ENCODE measurements around the gene CABCOCO1.
"Not testable (repeated sequence)": the region's sequence is repeated elsewhere in the genome, so short reads cannot be mapped to it uniquely, and the experiment has no call there.

DNA sequence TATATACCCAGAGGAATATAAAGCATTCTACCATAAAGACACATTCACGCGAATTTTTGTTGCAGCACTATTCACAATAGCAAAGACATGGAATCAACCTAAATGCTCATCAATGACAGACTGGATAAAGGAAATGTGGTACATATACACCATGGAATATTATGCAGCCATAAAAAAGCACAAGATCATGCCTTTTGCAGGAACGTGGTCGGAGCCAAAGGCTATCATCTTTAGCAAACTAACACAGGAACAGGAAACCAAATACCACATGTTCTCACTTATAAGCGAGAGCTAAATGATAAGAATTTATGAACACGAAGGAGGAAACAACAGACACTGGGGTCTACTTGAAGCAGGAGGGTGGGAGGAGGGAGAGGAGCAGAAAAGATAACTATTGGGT is 74.7 kb downstream of the CABCOCO1 start:
- TF ChIP-seq POLR2AphosphoS5, EP300, POLR2A (IDR thresholded peaks at IDR 0.05): not testable (repeated sequence)
- TF ChIP-seq, protein P1, sequence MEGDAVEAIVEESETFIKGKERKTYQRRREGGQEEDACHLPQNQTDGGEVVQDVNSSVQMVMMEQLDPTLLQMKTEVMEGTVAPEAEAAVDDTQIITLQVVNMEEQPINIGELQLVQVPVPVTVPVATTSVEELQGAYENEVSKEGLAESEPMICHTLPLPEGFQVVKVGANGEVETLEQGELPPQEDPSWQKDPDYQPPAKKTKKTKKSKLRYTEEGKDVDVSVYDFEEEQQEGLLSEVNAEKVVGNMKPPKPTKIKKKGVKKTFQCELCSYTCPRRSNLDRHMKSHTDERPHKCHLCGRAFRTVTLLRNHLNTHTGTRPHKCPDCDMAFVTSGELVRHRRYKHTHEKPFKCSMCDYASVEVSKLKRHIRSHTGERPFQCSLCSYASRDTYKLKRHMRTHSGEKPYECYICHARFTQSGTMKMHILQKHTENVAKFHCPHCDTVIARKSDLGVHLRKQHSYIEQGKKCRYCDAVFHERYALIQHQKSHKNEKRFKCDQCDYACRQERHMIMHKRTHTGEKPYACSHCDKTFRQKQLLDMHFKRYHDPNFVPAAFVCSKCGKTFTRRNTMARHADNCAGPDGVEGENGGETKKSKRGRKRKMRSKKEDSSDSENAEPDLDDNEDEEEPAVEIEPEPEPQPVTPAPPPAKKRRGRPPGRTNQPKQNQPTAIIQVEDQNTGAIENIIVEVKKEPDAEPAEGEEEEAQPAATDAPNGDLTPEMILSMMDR (IDR thresholded peaks at IDR 0.05) = not testable (repeated sequence)
